HG02642 (cell line): ENCODE measurements around the gene RPS27L.
"Not testable (repeated sequence)": the region's sequence is repeated elsewhere in the genome, so short reads cannot be mapped to it uniquely, and the experiment has no call there.

Experiments used
- ATAC-seq: cut with Tn5 transposase; IDR thresholded peaks from one replicate; pipeline ENCODE4 v1.9.1; 2021; ENCODE audit warnings: mild to moderate bottlenecking; ENCODE audit not compliant: unreplicated experiment, poor library complexity

RPS27L gene

GRCh38 chr15:63145426-63145825, 11.9 kb downstream of the RPS27L start:
- no peak for ATAC-seq

- ATAC-seq: no peak
Observed at GRCh38 chr15:63140936-63141335, 16.3 kb downstream of the RPS27L start.

GRCh38 chr15:63136742-63137141, 20.5 kb downstream of the RPS27L start:
- no peak for ATAC-seq

- ATAC-seq: no peak
Observed at GRCh38 chr15:63135804-63136203, 21.5 kb downstream of the RPS27L start.

- ATAC-seq: no peak
Observed at GRCh38 chr15:63135281-63135680, 22.0 kb downstream of the RPS27L start.

- ATAC-seq: no peak
Observed at GRCh38 chr15:63134245-63134985, 22.9 kb downstream of the RPS27L start.

- ATAC-seq: no peak
Observed at GRCh38 chr15:63133786-63134185, 23.5 kb downstream of the RPS27L start.

GRCh38 chr15:63126726-63127125, 30.6 kb downstream of the RPS27L start:
- ATAC-seq: no peak

- no peak for ATAC-seq
Observed at GRCh38 chr15:63124506-63124905, 32.8 kb downstream of the RPS27L start.

GRCh38 chr15:63122002-63122875, 35.0 kb downstream of the RPS27L start:
- ATAC-seq: peak; percentile 90

- peak; percentile 79 for ATAC-seq
Observed at GRCh38 chr15:63121382-63122001, 35.8 kb downstream of the RPS27L start, which contains the start of gene LACTB. TSS of gene LACTB (plus strand) at chr15:63121861. CDS start at chr15:63121872, 11 bp downstream.

GRCh38 chr15:63118854-63119253, 38.4 kb downstream of the RPS27L start:
- no peak for ATAC-seq

- ATAC-seq: no peak
Observed at GRCh38 chr15:63114465-63114864, 42.8 kb downstream of the RPS27L start.

GRCh38 chr15:63112871-63113270, 44.4 kb downstream of the RPS27L start:
- no peak for ATAC-seq

- no peak for ATAC-seq
Observed at GRCh38 chr15:63111481-63111880, 45.8 kb downstream of the RPS27L start.

- ATAC-seq: no peak
Observed at GRCh38 chr15:63110428-63111026, 46.8 kb downstream of the RPS27L start.

- no peak for ATAC-seq
Observed at GRCh38 chr15:63109920-63110319, 47.4 kb downstream of the RPS27L start.

- ATAC-seq: no peak
Observed at GRCh38 chr15:63109498-63109897, 47.8 kb downstream of the RPS27L start.

GRCh38 chr15:63107895-63108546, 49.3 kb downstream of the RPS27L start:
- no peak for ATAC-seq

GRCh38 chr15:63105354-63105753, 51.9 kb downstream of the RPS27L start:
- ATAC-seq: not testable (repeated sequence)
